GM23338 (cell line): ENCODE measurements around the gene PARD3. TPM values are rescaled to one million over a fixed set of nuclear protein-coding genes. Genes with fewer than 3 reads are reported as not detected.
A peak's percentile ranks its signal among the peaks of the same experiment; 100 is the strongest.

Experiments used
- ATAC-seq: fragments of 200-7000 bp; cut with Tn5 transposase; 3 replicates; pipeline ENCODE4 v1.9.1; 2020
- DNase-seq: peaks from one replicate; pipeline ENCODE4 v3.0.0-alpha.2; 2015; ENCODE audit warnings: low spot score
- H2AFZ ChIP-seq: fragments of 200-600 bp; sonication (generic); 2 replicates; pipeline ENCODE4 v1.8.0; 2016; ENCODE audit warnings: antibody characterized with exemption, mild to moderate bottlenecking, moderate library complexity
- H3F3A ChIP-seq: fragments of 200-600 bp; sonication (generic); replicated peaks from 2 replicates; pipeline ENCODE4 v1.8.0; 2017; ENCODE audit warnings: antibody characterized with exemption, mixed run types, low read depth
- H3K27ac ChIP-seq: fragments of 200-600 bp; sonication (generic); 2 replicates; pipeline ENCODE4 v1.6.1; 2016; ENCODE audit warnings: low read depth
- H3K27me3 ChIP-seq: fragments of 200-600 bp; sonication (generic); 2 replicates; pipeline ENCODE4 v1.8.0; 2016; ENCODE audit warnings: mild to moderate bottlenecking, mixed run types, moderate library complexity; ENCODE audit not compliant: insufficient read depth
- H3K36me3 ChIP-seq: fragments of 200-600 bp; sonication (generic); 2 replicates; pipeline ENCODE4 v1.8.0; 2016; ENCODE audit warnings: mild to moderate bottlenecking; ENCODE audit not compliant: insufficient read depth
- H3K4me1 ChIP-seq: fragments of 200-600 bp; sonication (generic); 2 replicates; pipeline ENCODE4 v1.8.0; 2016; ENCODE audit warnings: mild to moderate bottlenecking, moderate library complexity; ENCODE audit not compliant: insufficient read depth
- H3K4me2 ChIP-seq: fragments of 200-600 bp; sonication (generic); 2 replicates; pipeline ENCODE4 v1.7.1; 2017; ENCODE audit warnings: mixed run types
- H3K4me3 ChIP-seq: fragments of 200-600 bp; sonication (generic); 2 replicates; pipeline ENCODE4 v1.6.1; 2016; ENCODE audit warnings: mixed run types
- H3K79me2 ChIP-seq: fragments of 200-600 bp; sonication (generic); replicated peaks from 2 replicates; pipeline ENCODE4 v1.8.0; 2017; ENCODE audit warnings: mild to moderate bottlenecking; ENCODE audit not compliant: insufficient read depth
- H3K9me2 ChIP-seq: fragments of 200-600 bp; sonication (generic); 2 replicates; pipeline ENCODE4 v1.8.0; 2017; ENCODE audit not compliant: insufficient read depth
- H4K20me1 ChIP-seq: fragments of 200-600 bp; sonication (generic); replicated peaks from 2 replicates; pipeline ENCODE4 v1.8.0; 2017; ENCODE audit warnings: mild to moderate bottlenecking; ENCODE audit not compliant: insufficient read depth
- H3K27ac Mint-ChIP-seq: 2 replicates; pipeline ENCODE4 v1.8.0; 2020; ENCODE audit warnings: inconsistent platforms, mild to moderate bottlenecking, moderate library complexity, mixed read lengths
- H3K27me3 Mint-ChIP-seq: 3 replicates; pipeline ENCODE4 v1.8.0; 2022; ENCODE audit warnings: low read depth, mild to moderate bottlenecking, moderate library complexity, mixed read lengths, inconsistent platforms; ENCODE audit not compliant: insufficient read depth, poor library complexity
- H3K36me3 Mint-ChIP-seq: 3 replicates; pipeline ENCODE4 v1.8.0; 2021; ENCODE audit warnings: low read depth, mild to moderate bottlenecking, inconsistent platforms, moderate library complexity, mixed read lengths
- H3K4me1 Mint-ChIP-seq: 3 replicates; pipeline ENCODE4 v1.8.0; 2020; ENCODE audit warnings: mild to moderate bottlenecking, inconsistent platforms, mixed read lengths
- H3K4me3 Mint-ChIP-seq: 3 replicates; pipeline ENCODE4 v1.8.0; 2021; ENCODE audit warnings: moderate library complexity, mild to moderate bottlenecking, inconsistent platforms, mixed read lengths
- H3K9me3 Mint-ChIP-seq: 3 replicates; pipeline ENCODE4 v1.8.0; 2020; ENCODE audit warnings: moderate library complexity, mild to moderate bottlenecking, inconsistent platforms, mixed read lengths
- CTCF ChIP-seq, 2 experiments: fragments of 200-600 bp in 1 of 2; sonication (generic) in 1 of 2; conservative IDR thresholded peaks; 2 replicates each; pipeline versions ENCODE4 v1.5.1 to v1.6.1; 2016 to 2017; ENCODE audit warnings: antibody characterized with exemption in 2 of 2, low read depth in 2 of 2, mild to moderate bottlenecking in 2 of 2, moderate library complexity in 1 of 2
- EZH2 ChIP-seq: fragments of 200-600 bp; sonication (generic); IDR thresholded peaks from one replicate; pipeline ENCODE4 v1.8.0; 2017; ENCODE audit warnings: antibody characterized with exemption, mild to moderate bottlenecking, low read depth; ENCODE audit not compliant: unreplicated experiment
- JUNB ChIP-seq: IDR thresholded peaks from one replicate; pipeline ENCODE4 v1.6.1; 2016; ENCODE audit warnings: antibody characterized with exemption; ENCODE audit not compliant: unreplicated experiment
- REST ChIP-seq: IDR thresholded peaks from one replicate; pipeline ENCODE4 v1.6.1; 2018; ENCODE audit warnings: antibody characterized with exemption; ENCODE audit not compliant: unreplicated experiment
- STAT1 ChIP-seq: IDR thresholded peaks from one replicate; pipeline ENCODE4 v1.6.1; 2016; ENCODE audit warnings: antibody characterized with exemption; ENCODE audit not compliant: unreplicated experiment
- ZNF114 ChIP-seq: fragments of 250-450 bp; sonication (Bioruptor Pico); IDR thresholded peaks from 2 replicates; pipeline ENCODE4 v1.5.0; 2020; ENCODE audit warnings: mild to moderate bottlenecking, moderate library complexity
- ZNF331 ChIP-seq: fragments of 250-450 bp; sonication (Bioruptor Pico); IDR thresholded peaks from 2 replicates; pipeline ENCODE4 v1.5.0; 2020; ENCODE audit warnings: low read depth, mild to moderate bottlenecking, moderate library complexity
- ZNF462 ChIP-seq: fragments of 250-450 bp; sonication (Bioruptor Pico); IDR thresholded peaks from 2 replicates; pipeline ENCODE4 v1.5.0; 2020; ENCODE audit warnings: mild to moderate bottlenecking, moderate library complexity
- polyA plus RNA-seq: library from polyadenylated mRNA; unstranded; fragments of >200 nt; fragmentation: Nextera tagmentation; extraction: Ambion mirVana; gene quantifications from 2 replicates; pipeline ENCODE4 v1.2.1, GENCODE V29; 2016
- total RNA-seq: library from RNA; depleted of rRNA; stranded (reverse); fragments of >200 nt; shearing (Covaris generic); gene quantifications from 2 replicates; pipeline ENCODE4 v1.2.3, GENCODE V29; 2014

The PARD3 gene
- total and polyA plus RNA-seq, 2 experiments from 2014 or later: 30.2 to 51.4 TPM

GRCh38 chr10:34413756-34414587 is 401.1 kb downstream of the PARD3 start:
- Histone ChIP-seq H3K27ac (no peak overlapping the region), H3F3A (no peaks in the 10 kb centered on the region), H3K9me2 (no peaks in the 10 kb centered on the region), H3K4me2 (peak overlapping the region; percentile 21; the same call in 1 of the 2 replicates), H2AFZ (no peak overlapping the region), H3K79me2 (peaks cover 2% of the 10 kb centered on the region), H3K4me1 (peaks cover 38% of the 10 kb centered on the region), H3K36me3 (no peaks in the 10 kb centered on the region), H4K20me1 (no peaks in the 10 kb centered on the region), H3K4me3 (0 out of 2 replicates have a peak overlapping the region, but pooled peaks have one; percentile 5), H3K27me3 (no peaks in the 10 kb centered on the region)
- Mint-ChIP-seq H3K4me3 (no peak overlapping the region), H3K9me3 (no peaks in the 10 kb centered on the region), H3K36me3 (no peaks in the 10 kb centered on the region), H3K4me1 (peaks cover 52% of the 10 kb centered on the region), H3K27ac (peak overlapping the region; percentile 80; the same call in 1 of the 2 replicates), H3K27me3 (no peaks in the 10 kb centered on the region)
- ATAC-seq (peak; percentile 26; the same call in 2 of the 3 replicates), DNase-seq (no peak)
- TF ChIP-seq EZH2: no peak
- TF ChIP-seq STAT1: no peak
- TF ChIP-seq ZNF114 (CRISPR knock-in tag): no peak

- H3K27ac ChIP-seq: no peak overlapping the region
- H3K9me2 ChIP-seq: no peaks in the 10 kb centered on the region
- H3K4me2 ChIP-seq: peak overlapping the region; percentile 21; the same call in 1 of the 2 replicates
- no peaks in the 10 kb centered on the region for H3F3A ChIP-seq
- no peak overlapping the region for H2AFZ ChIP-seq
- peaks cover 38% of the 10 kb centered on the region for H3K4me1 ChIP-seq
- H3K4me3 ChIP-seq: 0 out of 2 replicates have a peak overlapping the region, but pooled peaks have one; percentile 5
- H4K20me1 ChIP-seq: no peaks in the 10 kb centered on the region
- no peaks in the 10 kb centered on the region for H3K27me3 ChIP-seq
- peak; percentile 77 for ATAC-seq
- no peaks in the 10 kb centered on the region for H3K36me3 ChIP-seq
- Mint-ChIP-seq H3K4me1 (peaks cover 52% of the 10 kb centered on the region), H3K9me3 (no peaks in the 10 kb centered on the region), H3K4me3 (no peak overlapping the region), H3K27ac (no peak overlapping the region), H3K27me3 (no peaks in the 10 kb centered on the region), H3K36me3 (no peaks in the 10 kb centered on the region)
- no peaks in the 10 kb centered on the region; the same call in 1 of the 2 replicates for H3K79me2 ChIP-seq
- peak; percentile 80 for DNase-seq
- TF ChIP-seq REST: no peak
- TF ChIP-seq ZNF331: no peak
- no peak for TF ChIP-seq CTCF (conservative IDR thresholded peaks at IDR 0.05; ENCODE audit: low read depth in 2 of 2)
- no peak for TF ChIP-seq ZNF114 (CRISPR knock-in tag)
- TF ChIP-seq JUNB: no peak
- no peak for TF ChIP-seq STAT1
- no peak for TF ChIP-seq ZNF462 (CRISPR knock-in tag)
- TF ChIP-seq EZH2: no peak
These were observed 401.9 kb downstream of the PARD3 start for GRCh38 chr10:34413214-34413613.
